Measurements from ENCODE around the gene KCNK2.
"Not testable (repeated sequence)": the region's sequence is repeated elsewhere in the genome, so short reads cannot be mapped to it uniquely, and the experiment has no call there.

KCNK2 gene

GRCh38 chr1:215156232-215156631, 73.7 kb downstream of the KCNK2 start:
- ATAC-seq (no peak), DNase-seq (no peak)

- DNase-seq (no peak), ATAC-seq (no peak)
Observed at GRCh38 chr1:215160351-215160750, 77.8 kb downstream of the KCNK2 start.

DNA sequence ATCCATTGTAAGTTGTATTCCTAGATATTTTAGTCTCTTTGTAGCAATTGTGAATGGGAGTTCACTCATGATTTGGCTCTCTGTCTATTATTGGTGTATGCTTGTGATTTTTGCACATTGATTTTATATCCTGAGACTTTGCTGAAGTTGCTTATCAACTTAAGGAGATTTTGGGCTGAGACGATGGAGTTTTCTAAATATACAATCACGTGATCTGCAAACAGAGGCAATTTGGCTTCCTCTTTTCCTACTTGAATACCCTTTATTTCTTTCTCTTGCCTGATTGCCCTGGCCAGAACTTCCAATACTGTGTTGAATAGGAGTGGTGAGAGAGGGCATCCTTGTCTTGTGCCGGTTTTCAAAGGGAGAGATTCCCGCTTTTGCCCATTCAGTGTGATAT, 80.6 kb downstream of the KCNK2 start:
- not testable (repeated sequence) for DNase-seq

DNA sequence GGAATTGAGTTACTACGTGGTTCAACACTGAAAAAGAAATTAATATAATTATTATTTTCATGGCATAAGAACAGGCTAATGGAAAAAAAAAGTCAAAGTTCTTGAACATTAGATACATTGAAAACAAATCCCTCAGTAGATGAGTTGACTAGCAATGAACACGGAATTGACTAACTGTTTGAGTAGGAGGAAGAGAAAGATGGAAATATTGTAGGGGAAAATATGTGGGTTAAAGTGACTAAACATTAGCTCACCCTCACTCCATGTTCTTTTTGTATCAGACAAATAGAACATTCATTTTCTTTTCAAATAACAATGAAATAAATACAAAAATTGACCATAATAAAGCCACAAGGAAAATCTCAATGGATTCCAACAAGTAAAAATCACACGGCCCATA, 84.3 kb downstream of the KCNK2 start:
- ATAC-seq = no peak
- DNase-seq = no peak

More for the DNA sequence above, 80.6 kb downstream of the KCNK2 start:
- ATAC-seq = not testable (repeated sequence)

DNA sequence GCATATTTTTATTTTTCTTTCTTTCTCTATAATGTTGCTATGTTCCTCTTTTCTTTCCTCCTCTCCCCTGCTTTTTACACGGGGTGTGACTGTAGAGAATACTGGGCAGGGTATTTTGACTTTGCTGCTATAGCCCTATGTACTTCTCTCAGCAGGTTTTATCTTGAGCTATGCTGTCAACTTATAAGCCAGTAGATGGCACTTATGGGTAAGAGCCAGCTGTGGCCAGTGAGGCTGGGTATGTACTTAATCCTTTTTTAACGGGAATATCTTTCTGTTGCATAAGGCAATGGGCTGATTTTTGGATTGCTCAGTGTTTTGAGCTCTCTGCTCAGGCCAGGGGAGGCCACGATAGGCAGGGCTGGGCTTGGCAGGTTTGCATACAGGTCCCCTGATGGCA, 99.0 kb downstream of the KCNK2 start:
- no peak for DNase-seq
- ATAC-seq = no peak

GRCh38 chr1:215185067-215185620, 102.6 kb downstream of the KCNK2 start:
- ATAC-seq (no peak), DNase-seq (no peak)

DNA sequence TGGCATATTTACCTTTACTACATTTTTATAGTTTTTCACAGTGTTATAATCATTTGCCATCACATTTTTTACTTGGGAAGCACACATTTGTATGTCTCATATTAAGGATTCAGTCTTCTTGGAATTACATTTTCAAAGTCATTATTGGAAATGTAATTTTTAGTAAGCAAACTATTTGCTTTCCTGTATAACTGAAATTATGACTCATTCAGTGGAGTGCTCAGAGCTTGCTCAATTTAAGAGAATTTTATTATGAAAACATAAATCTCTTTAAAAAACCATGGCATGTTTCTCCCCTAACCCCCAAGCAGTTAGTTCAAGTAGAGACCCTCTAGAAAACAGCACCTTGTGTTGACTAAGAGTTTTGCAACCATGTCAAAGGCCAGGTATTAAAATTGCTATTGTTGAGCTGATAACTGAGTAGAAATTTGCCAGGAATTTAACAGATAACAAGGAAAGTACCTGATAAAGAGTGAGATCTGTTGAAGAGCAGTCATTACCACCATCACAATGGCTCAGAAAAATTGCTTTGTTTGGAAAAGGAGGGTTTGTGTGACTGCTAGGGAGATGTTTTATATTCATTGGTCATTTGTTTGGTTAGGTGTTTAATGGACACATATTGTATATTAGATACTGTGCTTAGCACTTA, 105.9 kb downstream of the KCNK2 start:
- DNase-seq (no peak), ATAC-seq (no peak)

DNA sequence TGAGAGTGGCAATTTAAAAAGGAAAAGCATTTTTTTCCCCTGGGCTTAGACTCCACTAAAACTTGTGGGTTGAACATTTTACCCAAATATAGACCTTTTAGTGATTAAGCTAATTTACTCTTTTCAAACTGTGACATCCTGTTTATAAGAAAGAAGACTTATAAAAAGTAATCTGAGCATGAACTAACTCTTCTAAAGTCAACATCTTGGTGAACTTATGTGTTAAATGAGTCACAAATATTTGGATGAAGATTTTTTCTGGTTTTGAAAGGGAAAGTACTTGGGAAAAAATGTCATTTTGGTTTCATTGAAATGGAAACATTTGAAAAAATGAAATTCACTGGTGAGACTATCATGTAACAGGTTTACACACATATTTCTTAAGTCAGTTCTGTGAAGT, 109.8 kb downstream of the KCNK2 start:
- DNase-seq = no peak
- ATAC-seq = no peak

- DNase-seq (no peak), ATAC-seq (no peak)
Observed at GRCh38 chr1:215198021-215198420, 115.5 kb downstream of the KCNK2 start.

DNA sequence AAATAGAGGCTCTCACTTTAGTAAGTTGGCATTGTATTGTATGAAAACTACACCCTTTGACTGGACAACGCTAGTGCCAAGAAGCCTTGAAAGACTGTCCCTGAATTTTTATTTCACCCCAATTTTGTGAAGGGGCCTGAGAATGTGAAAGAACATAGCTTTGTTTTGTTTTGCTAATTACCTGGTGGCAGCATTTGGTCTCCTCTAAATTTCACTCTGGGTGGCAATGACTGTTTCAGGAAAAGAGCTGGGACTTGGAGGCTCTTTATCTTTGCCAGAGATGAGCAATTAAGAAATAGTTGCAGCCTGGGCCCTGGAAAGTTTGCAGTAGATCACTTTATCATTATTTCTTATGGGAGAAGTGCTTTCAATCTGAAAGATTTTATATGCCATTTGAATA, 117.6 kb downstream of the KCNK2 start:
- DNase-seq = no peak
- ATAC-seq = no peak

DNA sequence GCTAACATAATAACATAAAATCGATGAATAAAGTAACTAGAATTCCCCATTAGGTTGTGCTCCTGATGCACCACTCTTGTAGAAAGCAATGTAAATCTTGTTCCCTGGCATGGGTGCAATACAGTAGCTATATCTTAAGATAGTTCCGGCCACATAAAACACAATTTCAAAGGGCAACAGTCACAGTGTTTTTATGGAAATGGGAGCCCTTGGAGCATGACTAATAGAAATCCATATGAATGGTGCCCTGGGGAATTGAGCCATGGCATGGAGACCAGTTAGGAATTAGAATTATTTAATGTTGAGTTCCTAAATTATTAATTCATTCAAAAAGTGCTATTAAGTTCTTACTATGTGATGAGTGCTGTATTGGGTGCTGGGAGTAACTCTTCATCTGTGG, 118.7 kb downstream of the KCNK2 start:
- no peak for DNase-seq

DNA sequence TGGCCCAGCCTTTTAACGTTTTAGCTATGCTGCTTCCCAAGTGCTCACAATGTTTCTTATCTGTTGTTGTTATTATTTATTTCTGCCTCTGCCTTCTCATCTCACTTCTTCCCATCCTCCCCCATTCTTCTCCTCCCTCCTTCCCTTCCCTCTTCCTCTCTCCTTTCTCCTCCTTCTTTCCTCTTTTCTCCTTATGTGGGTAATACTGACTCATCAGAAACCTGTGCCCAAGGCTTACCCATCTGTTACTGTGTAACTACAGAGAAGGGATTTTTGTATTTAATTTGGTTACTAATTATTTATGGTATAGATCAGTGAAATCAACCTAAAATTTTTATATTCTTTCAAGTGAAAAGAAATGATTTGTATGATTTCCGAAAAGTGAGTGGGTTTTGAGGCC, 120.3 kb downstream of the KCNK2 start:
- DNase-seq (no peak), ATAC-seq (no peak)

More for the DNA sequence above, 118.7 kb downstream of the KCNK2 start:
- ATAC-seq = no peak

- DNase-seq (no peak), ATAC-seq (no peak)
Observed at GRCh38 chr1:215210167-215210566, 127.6 kb downstream of the KCNK2 start.

GRCh38 chr1:215215846-215216245, 133.3 kb downstream of the KCNK2 start:
- DNase-seq (no peak), ATAC-seq (no peak)

- no peak for ATAC-seq
- no peak for DNase-seq
Observed at GRCh38 chr1:215219372-215219771, 136.8 kb downstream of the KCNK2 start.

- DNase-seq = no peak
- no peak for ATAC-seq
Observed at GRCh38 chr1:215220346-215220745, 137.8 kb downstream of the KCNK2 start.

DNA sequence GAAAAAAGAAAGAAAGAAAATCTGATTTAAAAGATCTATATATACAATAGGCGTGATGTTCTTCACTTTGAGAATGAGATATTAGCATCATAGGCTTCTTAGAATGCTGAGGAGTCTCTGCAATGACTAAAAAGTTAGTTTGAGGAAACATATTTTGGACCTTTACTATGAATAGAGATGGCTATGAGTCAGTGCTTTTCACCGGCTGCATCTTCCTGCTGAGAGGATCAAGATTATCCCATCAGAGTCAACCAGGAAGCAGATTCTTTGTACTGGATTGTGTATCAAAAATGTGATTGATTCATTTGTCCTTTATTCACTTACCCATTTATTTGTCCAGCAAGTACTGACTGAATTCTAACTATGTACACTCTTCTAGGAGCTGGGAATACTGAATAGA, 144.2 kb downstream of the KCNK2 start:
- DNase-seq = no peak
- ATAC-seq = no peak

DNA sequence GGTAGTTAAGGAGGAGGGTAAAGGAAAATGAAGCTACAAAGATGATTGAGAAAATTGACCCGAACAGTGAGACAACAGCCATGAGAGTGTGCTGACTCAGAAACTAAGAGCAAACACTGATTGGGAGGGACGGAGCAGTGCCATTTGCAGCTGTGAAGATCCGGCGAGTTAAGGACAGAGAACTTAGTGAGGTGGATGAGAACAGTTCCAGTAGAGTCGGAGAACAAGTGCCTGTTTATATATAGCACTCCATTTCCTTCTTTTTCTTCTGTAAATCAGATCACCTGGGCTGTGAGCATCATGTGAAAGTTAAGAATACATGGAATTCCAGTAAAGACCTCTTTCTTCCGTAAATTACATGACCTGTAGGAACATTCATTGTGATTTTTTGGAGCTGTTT, 145.7 kb downstream of the KCNK2 start:
- DNase-seq (no peak), ATAC-seq (no peak)

- DNase-seq (no peak), ATAC-seq (no peak)
Observed at GRCh38 chr1:215241451-215241850, 158.9 kb downstream of the KCNK2 start.

- DNase-seq = no peak
- ATAC-seq = no peak
Observed at GRCh38 chr1:215243345-215244054, 161.0 kb downstream of the KCNK2 start.

GRCh38 chr1:215250913-215251312, 168.4 kb downstream of the KCNK2 start:
- ATAC-seq (no peak), DNase-seq (no peak)

DNA sequence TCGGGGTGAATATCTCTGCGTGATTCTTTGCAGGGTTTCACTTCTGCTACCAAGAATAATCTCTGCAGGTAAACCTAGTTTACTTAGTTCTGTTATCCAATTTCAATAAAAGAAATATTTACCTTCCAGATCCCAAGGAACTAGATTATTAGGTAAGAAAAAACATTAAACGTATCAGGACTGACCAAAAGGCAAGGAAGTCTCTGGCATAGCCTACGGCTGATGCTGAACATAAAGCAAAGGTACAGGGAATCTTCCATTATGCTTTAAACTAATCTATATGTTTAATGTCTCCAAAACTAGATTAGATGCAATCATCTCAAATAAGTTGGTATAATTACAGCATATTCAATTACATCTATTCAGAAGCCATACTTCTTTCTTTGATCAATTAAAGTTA, 168.9 kb downstream of the KCNK2 start:
- ATAC-seq (no peak), DNase-seq (no peak)

- no peak for DNase-seq
- ATAC-seq = no peak
Observed at GRCh38 chr1:215252164-215252563, 169.6 kb downstream of the KCNK2 start.
